OCI-LY1 (cell line): Measurements from ENCODE around the gene ZCCHC14.

Experiments
- H2AFZ ChIP-seq: fragments of 200-600 bp; sonication (generic), shearing (Covaris generic); 2 replicates; pipeline ENCODE4 v1.6.0; 2014; ENCODE audit warnings: antibody characterized with exemption, mild to moderate bottlenecking, low read length
- H3F3A ChIP-seq: fragments of 200-600 bp; sonication (generic), shearing (Covaris generic); 2 replicates; pipeline ENCODE4 v1.6.0; 2014; ENCODE audit warnings: mild to moderate bottlenecking, antibody characterized with exemption, low read length, moderate library complexity; ENCODE audit not compliant: insufficient read depth
- H3K27ac ChIP-seq: fragments of 200-600 bp; sonication (generic); 2 replicates; pipeline ENCODE4 v1.5.1; 2014; ENCODE audit warnings: low read length, mixed run types, mild to moderate bottlenecking, low read depth; ENCODE audit not compliant: poor library complexity, severe bottlenecking
- H3K27me3 ChIP-seq: fragments of 200-600 bp; sonication (generic); 2 replicates; pipeline ENCODE4 v1.6.0; 2014; ENCODE audit warnings: antibody characterized with exemption, mild to moderate bottlenecking, low read length, moderate library complexity; ENCODE audit not compliant: insufficient read depth
- H3K36me3 ChIP-seq: fragments of 200-600 bp; sonication (generic); 2 replicates; pipeline ENCODE4 v1.6.1; 2014; ENCODE audit warnings: mild to moderate bottlenecking, antibody characterized with exemption, low read length, moderate library complexity, mixed read lengths; ENCODE audit not compliant: insufficient read depth
- H3K4me1 ChIP-seq: fragments of 200-600 bp; sonication (generic); 2 replicates; pipeline ENCODE4 v1.5.1; 2014; ENCODE audit warnings: mild to moderate bottlenecking, low read length, moderate library complexity; ENCODE audit not compliant: insufficient read depth, severe bottlenecking
- H3K4me2 ChIP-seq: fragments of 200-600 bp; sonication (generic), shearing (Covaris generic); 2 replicates; pipeline ENCODE4 v1.6.1; 2014; ENCODE audit warnings: low read length
- H3K4me3 ChIP-seq: fragments of 200-600 bp; sonication (generic); 2 replicates; pipeline ENCODE4 v1.5.1; 2014; ENCODE audit warnings: low read length, low read depth, mild to moderate bottlenecking, mixed read lengths; ENCODE audit not compliant: poor library complexity, severe bottlenecking
- H3K79me2 ChIP-seq: fragments of 200-600 bp; shearing (Covaris generic); 2 replicates; pipeline ENCODE4 v1.6.1; 2016; ENCODE audit warnings: mixed run types, low read length, mixed read lengths; ENCODE audit not compliant: insufficient read depth
- H3K9ac ChIP-seq: fragments of 200-600 bp; sonication (generic), shearing (Covaris generic); 2 replicates; pipeline ENCODE4 v1.6.1; 2014; ENCODE audit warnings: mild to moderate bottlenecking, low read length, mixed read lengths
- H3K9me2 ChIP-seq: fragments of 200-600 bp; sonication (generic), shearing (Covaris generic); 2 replicates; pipeline ENCODE4 v1.6.1; 2014; ENCODE audit warnings: low read depth, mild to moderate bottlenecking, low read length, mixed read lengths
- H3K9me3 ChIP-seq: fragments of 200-600 bp; shearing (Covaris generic); 2 replicates; pipeline ENCODE4 v1.6.1; 2014; ENCODE audit warnings: low read length, mixed read lengths
- H4K20me1 ChIP-seq: fragments of 200-600 bp; sonication (generic), shearing (Covaris generic); 2 replicates; pipeline ENCODE4 v1.6.0; 2016; ENCODE audit warnings: mild to moderate bottlenecking, low read length; ENCODE audit not compliant: insufficient read depth
- CTCF ChIP-seq: fragments of 200-600 bp; sonication (generic), shearing (Covaris generic); IDR thresholded peaks from 2 replicates; pipeline ENCODE4 v1.5.1; 2017; ENCODE audit warnings: mild to moderate bottlenecking, antibody characterized with exemption, low read length, moderate library complexity, mixed read lengths
- EZH2 ChIP-seq: fragments of 200-600 bp; sonication (generic), shearing (Covaris generic); IDR thresholded peaks from 2 replicates; pipeline ENCODE4 v1.8.0; 2017; ENCODE audit warnings: borderline replicate concordance, mixed run types, mild to moderate bottlenecking, antibody characterized with exemption, low read length, moderate library complexity, mixed read lengths

The ZCCHC14 gene

DNA sequence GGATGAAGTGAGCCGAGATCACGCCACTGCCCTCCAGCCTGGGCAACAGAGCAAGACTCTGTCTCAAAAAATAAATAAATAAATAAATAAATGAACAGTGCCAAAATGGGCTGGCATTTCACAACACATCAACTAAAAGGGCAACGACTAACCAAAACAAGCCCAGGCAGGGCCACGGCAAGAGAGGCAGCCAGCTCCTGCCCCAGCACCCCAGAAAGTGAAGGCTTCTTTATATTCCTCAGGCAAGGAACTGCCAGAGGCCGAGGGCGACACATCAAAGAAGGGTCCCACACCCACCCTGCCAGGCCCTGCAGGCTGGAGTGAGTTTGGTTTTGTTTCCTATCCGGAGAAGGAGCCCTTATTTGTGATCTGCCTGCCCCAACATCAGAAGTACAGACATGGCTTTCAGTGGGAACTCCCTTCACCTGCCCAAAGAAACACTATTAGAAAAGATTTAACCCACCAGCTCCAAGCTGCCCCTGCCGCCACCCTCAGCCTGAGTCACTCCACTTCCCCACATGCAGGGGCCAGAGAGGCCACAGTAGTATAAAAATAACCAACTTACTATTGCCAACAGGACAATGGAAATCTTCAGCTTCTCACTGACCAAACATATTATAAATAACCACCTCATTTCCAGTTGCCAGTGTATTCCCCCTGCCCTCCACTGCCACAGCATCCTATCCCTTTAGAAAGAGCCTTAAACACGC is 117.2 kb downstream of the ZCCHC14 start:
- TF ChIP-seq CTCF (no peak), EZH2 (no peak)
- no peaks in the 10 kb centered on the region for H3K9me2 ChIP-seq
- peaks cover 13% of the 10 kb centered on the region for H3K36me3 ChIP-seq
- H3K27ac ChIP-seq: no peak overlapping the region
- peaks cover 4% of the 10 kb centered on the region for H3K4me1 ChIP-seq
- H3F3A ChIP-seq: no peaks in the 10 kb centered on the region
- no peak overlapping the region for H3K4me3 ChIP-seq
- H2AFZ ChIP-seq: no peak overlapping the region
- no peaks in the 10 kb centered on the region for H3K27me3 ChIP-seq
- no peak overlapping the region for H3K4me2 ChIP-seq
- peaks cover 58% of the 10 kb centered on the region for H3K79me2 ChIP-seq
- no peaks in the 10 kb centered on the region for H4K20me1 ChIP-seq
- no peaks in the 10 kb centered on the region for H3K9me3 ChIP-seq
- no peak overlapping the region for H3K9ac ChIP-seq

- Histone ChIP-seq H3K27me3 (no peaks in the 10 kb centered on the region), H3K79me2 (peaks cover 56% of the 10 kb centered on the region), H3K36me3 (peaks cover 8% of the 10 kb centered on the region), H3K27ac (no peak overlapping the region), H3K9me3 (no peaks in the 10 kb centered on the region), H4K20me1 (no peaks in the 10 kb centered on the region), H3K4me2 (no peak overlapping the region), H3K9ac (no peak overlapping the region), H3F3A (no peaks in the 10 kb centered on the region), H2AFZ (no peak overlapping the region), H3K4me1 (peaks cover 2% of the 10 kb centered on the region), H3K4me3 (no peak overlapping the region), H3K9me2 (no peaks in the 10 kb centered on the region)
- no peak for TF ChIP-seq EZH2
- no peak for TF ChIP-seq CTCF
These were observed 118.5 kb downstream of the ZCCHC14 start for GRCh38 chr16:87374313-87374712.

DNA sequence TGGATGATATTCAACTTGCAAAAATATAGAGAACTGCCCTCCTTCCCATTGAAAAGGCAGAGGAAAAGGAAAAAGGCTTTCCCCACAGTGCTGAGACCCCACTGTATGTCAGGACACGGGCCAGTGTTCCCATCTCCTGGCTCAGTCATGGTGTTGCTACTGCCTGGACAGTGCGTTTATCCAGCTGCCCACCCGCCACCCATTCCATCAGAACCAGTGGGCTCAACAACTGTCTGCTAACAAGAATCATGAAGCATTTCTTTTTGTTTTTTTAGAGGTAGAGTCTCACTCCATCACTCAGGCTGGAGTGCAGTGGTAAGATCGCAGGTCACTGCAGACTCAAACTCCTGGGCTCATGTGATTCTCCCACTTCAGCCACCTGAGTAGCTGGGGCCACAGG is 120.5 kb downstream of the ZCCHC14 start:
- TF ChIP-seq EZH2 (no peak), CTCF (no peak)
- peaks cover 53% of the 10 kb centered on the region for H3K79me2 ChIP-seq
- no peaks in the 10 kb centered on the region for H3F3A ChIP-seq
- H3K27ac ChIP-seq: no peak overlapping the region
- H3K4me3 ChIP-seq: no peak overlapping the region
- H3K9me2 ChIP-seq: no peaks in the 10 kb centered on the region
- no peak overlapping the region for H3K9ac ChIP-seq
- no peak overlapping the region for H3K4me2 ChIP-seq
- H4K20me1 ChIP-seq: no peaks in the 10 kb centered on the region
- peaks cover 4% of the 10 kb centered on the region; the same call in 1 of the 2 replicates for H3K36me3 ChIP-seq
- H3K27me3 ChIP-seq: no peaks in the 10 kb centered on the region
- no peak overlapping the region for H2AFZ ChIP-seq
- H3K9me3 ChIP-seq: no peaks in the 10 kb centered on the region
- peaks cover 10% of the 10 kb centered on the region for H3K4me1 ChIP-seq
